Activated naive CD8-positive, alpha-beta T cell treated with anti-CD3 and anti-CD28 coated beads for 36 hours (primary cell): ENCODE results near the gene IL1R2. TPM values are rescaled to one million over a fixed set of nuclear protein-coding genes. Genes with fewer than 3 reads are reported as not detected.
"Not testable (repeated sequence)": the region's sequence is repeated elsewhere in the genome, so short reads cannot be mapped to it uniquely, and the experiment has no call there.

Source experiments
- DNase-seq: peaks from one replicate; pipeline ENCODE4 v3.0.0; 2021
- H3K27ac Mint-ChIP-seq: one replicate; pipeline ENCODE4 v1.8.0; 2022; ENCODE audit warnings: mild to moderate bottlenecking, moderate library complexity, mixed read lengths
- H3K27me3 Mint-ChIP-seq: one replicate; pipeline ENCODE4 v1.8.0; 2022; ENCODE audit warnings: mild to moderate bottlenecking, mixed read lengths
- H3K36me3 Mint-ChIP-seq: one replicate; pipeline ENCODE4 v1.8.0; 2021; ENCODE audit warnings: mild to moderate bottlenecking, mixed read lengths
- H3K4me1 Mint-ChIP-seq: one replicate; pipeline ENCODE4 v1.8.0; 2021; ENCODE audit warnings: mixed read lengths
- H3K4me3 Mint-ChIP-seq: one replicate; pipeline ENCODE4 v1.8.0; 2022; ENCODE audit warnings: mild to moderate bottlenecking, moderate library complexity, mixed read lengths
- H3K9me3 Mint-ChIP-seq: one replicate; pipeline ENCODE4 v1.8.0; 2022; ENCODE audit warnings: mixed read lengths
- total RNA-seq, 2 experiments: library from RNA; stranded (reverse); gene quantifications; one replicate each; pipeline ENCODE4 v1.2.3, GENCODE V29; 2021

The IL1R2 gene
- total RNA-seq, 2 experiments from 2014 or later = 0.21 to 0.28 TPM

DNA sequence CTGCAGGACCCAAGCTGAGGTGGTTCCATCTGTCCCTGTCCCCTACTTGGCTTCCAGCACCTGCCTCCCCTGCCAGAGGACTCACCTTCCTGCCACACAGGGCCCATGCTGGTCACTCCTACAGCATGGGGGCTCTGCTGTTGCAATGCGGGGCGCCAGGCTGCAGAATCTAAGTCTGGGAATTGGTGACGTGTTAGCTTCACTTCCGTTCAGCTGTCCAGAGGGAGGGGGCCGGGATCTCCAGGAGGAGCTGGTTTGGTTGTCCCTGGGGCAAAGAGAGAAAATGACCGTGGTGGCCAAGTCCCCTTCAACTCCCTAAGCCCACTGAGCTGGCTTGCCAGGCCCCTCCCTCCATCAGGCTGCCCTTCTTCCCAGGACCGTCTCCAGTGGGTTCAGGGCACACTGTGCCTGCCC is 69.5 kb downstream of the IL1R2 start:
- Mint-ChIP-seq H3K9me3 (no peaks in the 10 kb centered on the region), H3K36me3 (no peaks in the 10 kb centered on the region)

DNA sequence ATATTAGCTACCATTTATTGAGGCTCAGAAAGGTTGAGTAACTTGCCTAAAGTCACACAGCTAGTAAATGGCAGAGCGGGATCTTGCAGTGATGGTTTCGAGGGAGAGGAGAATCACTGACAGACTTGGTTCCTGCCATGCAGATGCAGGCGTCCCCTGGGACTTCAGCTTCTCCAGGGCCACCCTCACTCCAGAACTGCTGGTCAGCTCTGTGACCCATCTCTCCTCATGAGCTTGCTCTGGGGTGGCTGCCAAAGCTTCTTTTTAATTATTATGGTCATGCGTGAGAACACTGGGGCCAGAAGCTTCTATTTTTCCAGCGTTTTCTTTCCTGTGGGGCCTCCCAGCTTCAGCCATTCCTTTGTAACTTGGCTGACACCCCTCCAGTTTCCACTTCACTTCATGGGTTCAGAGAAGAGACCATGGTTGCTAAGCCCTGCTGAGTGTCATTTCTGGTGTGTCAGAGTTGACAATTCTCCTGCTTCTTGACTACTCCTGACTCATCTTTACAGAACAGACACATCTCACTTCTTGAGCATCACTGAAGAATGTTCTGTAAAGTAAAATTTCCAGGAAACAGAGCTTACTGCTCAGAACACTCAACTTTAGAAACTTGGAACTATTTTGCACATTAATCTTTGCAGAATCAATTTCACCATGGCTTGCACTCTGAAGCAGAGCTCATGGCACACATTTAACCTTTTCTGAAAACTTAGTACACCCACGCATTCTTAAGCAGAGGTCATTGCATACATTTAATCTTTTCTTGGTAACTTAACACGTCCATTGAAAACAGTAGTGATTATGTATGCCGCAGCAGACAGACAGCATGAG is 70.4 kb downstream of the IL1R2 start:
- H3K4me3 Mint-ChIP-seq = no peak overlapping the region
- H3K27ac Mint-ChIP-seq = peak overlapping the region; percentile 72
- no peaks in the 10 kb centered on the region for H3K36me3 Mint-ChIP-seq
- no peaks in the 10 kb centered on the region for H3K27me3 Mint-ChIP-seq
- no peak for DNase-seq
- peaks cover 24% of the 10 kb centered on the region for H3K4me1 Mint-ChIP-seq
- H3K9me3 Mint-ChIP-seq = no peaks in the 10 kb centered on the region

More for the DNA sequence above, 69.5 kb downstream of the IL1R2 start:
- H3K4me3 Mint-ChIP-seq = no peak overlapping the region
- H3K27me3 Mint-ChIP-seq = no peaks in the 10 kb centered on the region
- H3K27ac Mint-ChIP-seq = no peak overlapping the region
- DNase-seq = no peak
- H3K4me1 Mint-ChIP-seq = peaks cover 24% of the 10 kb centered on the region

DNA sequence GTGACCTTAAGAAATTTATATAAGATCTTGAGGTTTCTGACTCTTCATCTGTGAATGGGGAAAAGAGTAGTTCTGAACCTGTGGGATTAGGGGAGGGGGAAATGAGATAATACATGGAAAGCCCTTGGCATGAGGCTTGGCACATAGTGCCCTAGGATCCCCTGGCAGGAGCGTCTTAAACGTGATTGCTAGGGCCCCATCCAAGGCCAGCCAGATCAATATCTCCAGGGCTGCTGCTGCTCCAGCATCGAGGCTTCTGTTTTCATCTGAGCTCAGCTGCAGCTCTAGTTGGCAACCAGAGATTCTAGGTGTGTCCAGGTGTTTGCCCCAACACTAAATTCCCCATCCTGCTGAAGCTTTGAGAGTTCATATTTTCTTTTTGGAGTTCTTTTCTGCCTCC is 71.0 kb downstream of the IL1R2 start:
- no peaks in the 10 kb centered on the region for H3K27me3 Mint-ChIP-seq
- H3K4me1 Mint-ChIP-seq = peaks cover 21% of the 10 kb centered on the region
- H3K4me3 Mint-ChIP-seq = no peak overlapping the region
- no peaks in the 10 kb centered on the region for H3K36me3 Mint-ChIP-seq
- H3K27ac Mint-ChIP-seq = peak overlapping the region; percentile 72
- no peaks in the 10 kb centered on the region for H3K9me3 Mint-ChIP-seq
- no peak for DNase-seq

GRCh38 chr2:102063487-102063911 is 71.7 kb downstream of the IL1R2 start:
- Mint-ChIP-seq H3K4me1 (peaks cover 20% of the 10 kb centered on the region), H3K36me3 (no peaks in the 10 kb centered on the region), H3K27me3 (no peaks in the 10 kb centered on the region), H3K4me3 (no peak overlapping the region), H3K9me3 (peaks cover 2% of the 10 kb centered on the region), H3K27ac (peak overlapping the region; percentile 67)
- DNase-seq = no peak

DNA sequence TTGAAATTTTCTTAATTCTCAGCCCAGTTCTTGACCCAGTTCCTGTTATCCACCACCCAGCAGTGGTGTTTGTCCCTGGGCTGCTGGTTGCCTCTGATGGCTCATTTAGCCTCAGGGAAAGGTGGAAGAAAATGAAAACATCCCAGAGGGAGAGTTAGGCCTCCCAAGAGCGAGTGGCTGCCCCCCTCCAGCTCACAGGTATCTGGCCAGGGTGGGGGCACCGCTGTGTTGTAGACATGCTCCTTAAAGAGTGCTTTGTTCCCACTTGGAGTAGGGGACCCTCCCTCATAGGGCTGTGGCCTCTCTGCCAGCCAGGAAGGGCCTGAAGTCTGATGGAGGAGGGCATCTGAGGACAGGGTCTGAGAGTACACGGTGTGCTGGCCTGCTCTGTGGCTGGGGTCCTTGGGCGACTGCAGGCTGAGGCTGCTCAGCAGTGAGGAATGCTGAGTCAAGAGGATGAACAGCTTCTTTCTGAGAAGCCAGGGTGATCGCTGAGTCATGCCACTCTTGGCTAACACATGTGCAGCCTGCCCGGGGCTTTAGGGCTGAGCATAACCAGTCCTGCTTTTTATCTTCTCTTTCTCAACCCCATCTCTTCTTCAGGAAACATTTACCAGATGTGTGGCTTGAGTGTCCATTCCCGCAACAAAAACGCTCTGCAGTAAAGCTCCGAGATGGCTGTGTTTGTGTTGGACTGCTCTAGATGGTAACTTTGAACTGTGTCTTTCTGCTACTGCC is 72.3 kb downstream of the IL1R2 start:
- Mint-ChIP-seq H3K9me3 (peaks cover 3% of the 10 kb centered on the region), H3K27me3 (no peaks in the 10 kb centered on the region), H3K4me3 (no peak overlapping the region), H3K36me3 (no peaks in the 10 kb centered on the region), H3K27ac (peak overlapping the region; percentile 3), H3K4me1 (peaks cover 20% of the 10 kb centered on the region)
- no peak for DNase-seq

- Mint-ChIP-seq H3K9me3 (peaks cover 3% of the 10 kb centered on the region), H3K4me1 (peaks cover 20% of the 10 kb centered on the region), H3K27ac (no peak overlapping the region), H3K36me3 (no peaks in the 10 kb centered on the region), H3K27me3 (no peaks in the 10 kb centered on the region), H3K4me3 (no peak overlapping the region)
- no peak for DNase-seq
Observed at GRCh38 chr2:102064679-102065674, 73.2 kb downstream of the IL1R2 start.

DNA sequence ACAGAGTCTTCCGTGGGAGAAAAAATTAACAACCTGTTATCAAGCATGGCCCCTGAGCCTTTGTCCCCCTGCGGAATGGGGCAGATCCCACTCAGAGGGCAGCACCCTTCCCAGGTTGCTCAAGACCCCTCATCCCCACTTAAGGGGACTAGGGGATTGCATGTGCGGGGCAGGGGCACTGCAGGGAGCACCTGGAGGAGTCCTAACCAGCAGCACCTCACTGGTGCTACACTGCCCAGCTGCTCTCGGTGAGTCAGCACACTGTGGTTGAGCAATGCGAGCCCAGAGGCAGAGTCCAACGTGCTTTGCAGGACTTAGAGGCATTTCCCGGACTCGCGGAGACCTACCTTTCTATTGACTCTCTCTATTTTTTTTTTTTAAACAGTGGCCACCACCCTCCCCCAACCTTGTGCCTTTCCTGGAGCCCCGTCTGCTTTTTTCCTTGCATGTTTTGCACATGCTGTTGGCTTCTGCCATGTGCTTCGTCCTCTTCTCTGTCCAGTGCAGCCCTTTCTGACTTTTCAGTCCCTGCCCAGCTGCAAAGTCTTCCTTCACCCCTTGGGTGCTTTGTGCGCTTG is 74.0 kb downstream of the IL1R2 start:
- no peak overlapping the region for H3K27ac Mint-ChIP-seq
- H3K9me3 Mint-ChIP-seq = peaks cover 3% of the 10 kb centered on the region
- H3K36me3 Mint-ChIP-seq = no peaks in the 10 kb centered on the region
- no peak for DNase-seq
- no peaks in the 10 kb centered on the region for H3K27me3 Mint-ChIP-seq
- no peak overlapping the region for H3K4me3 Mint-ChIP-seq
- peaks cover 20% of the 10 kb centered on the region for H3K4me1 Mint-ChIP-seq

DNA sequence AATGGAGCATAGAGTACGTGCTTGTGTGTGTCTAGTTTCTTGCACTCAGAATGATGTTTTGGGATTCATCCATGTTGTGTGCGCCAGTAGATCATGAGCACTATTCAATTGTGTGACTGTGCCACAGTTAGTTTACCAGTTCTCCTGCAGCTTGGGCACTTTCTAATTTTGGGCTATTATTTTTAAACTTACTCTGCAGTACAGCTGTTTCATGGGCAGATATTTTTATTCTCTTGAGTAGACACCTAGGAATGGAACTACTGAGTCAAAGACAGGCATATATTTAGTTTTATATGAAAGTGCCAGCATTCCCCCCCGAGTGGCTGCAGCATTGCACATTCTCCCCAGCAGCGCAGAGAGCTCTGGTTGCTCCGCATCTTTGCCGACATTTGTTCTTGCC is 74.8 kb downstream of the IL1R2 start:
- DNase-seq = no peak
- no peaks in the 10 kb centered on the region for H3K27me3 Mint-ChIP-seq
- peaks cover 20% of the 10 kb centered on the region for H3K4me1 Mint-ChIP-seq
- peaks cover 3% of the 10 kb centered on the region for H3K9me3 Mint-ChIP-seq
- no peak overlapping the region for H3K27ac Mint-ChIP-seq
- no peaks in the 10 kb centered on the region for H3K36me3 Mint-ChIP-seq
- H3K4me3 Mint-ChIP-seq = no peak overlapping the region

DNA sequence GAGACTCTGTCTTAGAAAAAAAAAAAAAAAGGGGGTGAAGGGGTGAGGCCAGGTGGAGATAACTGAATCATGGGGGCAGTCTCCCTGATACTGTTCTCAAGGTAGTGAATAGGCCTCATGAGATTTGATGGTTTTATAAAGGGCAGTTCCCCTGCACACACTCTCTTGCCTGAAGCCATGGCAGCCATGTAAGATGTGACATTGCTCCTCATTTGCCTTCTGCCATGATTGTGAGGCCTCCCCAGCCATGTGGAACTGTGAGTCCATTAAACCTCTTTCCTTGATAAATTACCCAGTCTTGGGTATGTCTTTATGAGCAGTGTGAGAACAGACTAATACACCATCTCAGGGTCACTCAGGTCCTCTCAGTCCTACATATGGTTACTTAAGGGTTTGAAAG is 76.4 kb downstream of the IL1R2 start:
- not testable (repeated sequence) for H3K27ac Mint-ChIP-seq, H3K36me3 Mint-ChIP-seq, H3K27me3 Mint-ChIP-seq, H3K4me3 Mint-ChIP-seq, H3K9me3 Mint-ChIP-seq, H3K4me1 Mint-ChIP-seq, DNase-seq

DNA sequence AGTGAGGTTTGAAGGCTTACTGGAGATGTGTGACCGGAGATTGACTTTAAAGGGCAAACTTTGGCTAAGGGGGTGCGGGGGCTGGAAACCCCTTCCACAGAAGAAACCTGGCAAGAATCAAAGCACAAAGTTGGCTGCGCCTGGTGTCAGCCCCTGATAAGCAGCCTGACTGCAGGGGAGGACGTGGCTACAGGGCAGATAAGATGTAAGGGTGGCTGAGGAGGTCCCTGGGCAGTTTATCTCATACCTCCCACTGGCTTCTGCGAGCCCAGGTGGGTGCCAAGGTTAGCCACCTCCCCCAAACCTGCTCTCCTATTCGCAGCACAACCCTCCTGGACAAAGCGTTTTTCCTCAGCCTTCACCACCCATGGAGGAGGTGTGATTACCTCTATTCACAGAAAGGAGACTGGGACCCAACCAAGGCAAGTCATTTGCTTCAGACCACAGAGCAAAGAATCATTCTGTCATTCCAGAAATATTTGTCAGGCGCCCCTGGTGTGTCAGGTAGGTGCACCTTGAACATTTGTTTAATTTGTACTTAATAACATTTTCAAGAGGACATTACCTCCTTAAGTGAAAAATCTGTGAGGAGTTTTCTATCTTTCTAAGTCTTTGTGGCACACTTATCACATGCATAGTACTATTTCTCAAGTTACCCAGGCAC is 77.7 kb downstream of the IL1R2 start:
- Mint-ChIP-seq H3K27me3 (no peaks in the 10 kb centered on the region), H3K4me1 (peaks cover 7% of the 10 kb centered on the region), H3K4me3 (no peak overlapping the region), H3K36me3 (no peaks in the 10 kb centered on the region), H3K27ac (no peak overlapping the region), H3K9me3 (peaks cover 3% of the 10 kb centered on the region)
- no peak for DNase-seq

DNA sequence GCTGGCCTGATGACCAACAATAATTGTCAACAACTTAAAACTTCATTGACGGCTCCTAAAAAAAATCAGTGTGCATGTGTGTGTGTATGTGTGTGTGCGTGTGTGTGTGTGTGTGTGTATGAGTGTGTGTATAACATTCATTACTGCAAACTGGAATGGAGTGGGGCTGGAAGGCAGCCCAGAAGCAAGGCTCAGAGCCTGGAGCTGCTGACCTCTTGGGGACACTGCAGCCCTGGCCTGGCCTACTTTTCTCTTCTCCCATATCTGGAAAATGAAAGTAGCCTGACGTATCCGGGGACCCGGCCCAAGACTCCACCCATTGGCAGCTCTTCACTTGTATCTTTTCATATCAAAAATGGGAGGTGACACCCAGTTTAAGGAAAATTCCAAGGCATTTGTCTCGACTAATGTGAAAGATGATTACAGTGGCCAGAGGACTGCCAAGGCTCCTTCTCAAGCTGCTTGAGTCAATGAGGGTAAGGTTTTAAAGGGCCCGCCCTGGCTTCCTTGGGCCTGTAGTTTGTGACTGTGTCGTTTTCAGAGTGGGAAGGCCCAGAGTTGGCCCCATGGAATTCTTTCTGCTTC is 78.4 kb downstream of the IL1R2 start:
- H3K27ac Mint-ChIP-seq = no peak overlapping the region
- DNase-seq = no peak
- H3K36me3 Mint-ChIP-seq = no peaks in the 10 kb centered on the region
- H3K27me3 Mint-ChIP-seq = no peaks in the 10 kb centered on the region
- peaks cover 3% of the 10 kb centered on the region for H3K9me3 Mint-ChIP-seq
- H3K4me3 Mint-ChIP-seq = no peak overlapping the region
- peaks cover 7% of the 10 kb centered on the region for H3K4me1 Mint-ChIP-seq

DNA sequence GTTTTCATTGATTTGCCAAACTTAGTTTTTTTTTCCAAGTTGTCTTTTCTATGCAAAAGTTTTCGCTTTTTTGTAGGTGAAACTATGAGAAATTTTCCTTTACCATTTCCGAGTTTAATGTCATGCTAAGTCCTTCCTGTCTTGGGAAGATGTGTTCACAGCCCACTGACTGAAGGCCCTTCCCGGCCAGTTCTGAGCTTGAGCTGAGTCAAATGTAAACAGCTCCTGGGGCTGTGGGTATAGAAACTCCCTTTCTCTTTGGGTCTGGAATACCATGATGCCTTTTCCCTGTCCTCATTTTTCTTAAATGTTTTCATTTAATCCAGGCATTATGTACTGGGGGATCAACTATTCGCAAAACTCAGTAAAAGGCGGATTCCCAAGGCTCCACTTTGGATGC is 81.0 kb downstream of the IL1R2 start:
- Mint-ChIP-seq H3K27me3 (no peaks in the 10 kb centered on the region), H3K4me1 (peaks cover 5% of the 10 kb centered on the region), H3K27ac (no peak overlapping the region), H3K9me3 (peaks cover 3% of the 10 kb centered on the region), H3K36me3 (no peaks in the 10 kb centered on the region), H3K4me3 (no peak overlapping the region)
- DNase-seq = no peak

DNA sequence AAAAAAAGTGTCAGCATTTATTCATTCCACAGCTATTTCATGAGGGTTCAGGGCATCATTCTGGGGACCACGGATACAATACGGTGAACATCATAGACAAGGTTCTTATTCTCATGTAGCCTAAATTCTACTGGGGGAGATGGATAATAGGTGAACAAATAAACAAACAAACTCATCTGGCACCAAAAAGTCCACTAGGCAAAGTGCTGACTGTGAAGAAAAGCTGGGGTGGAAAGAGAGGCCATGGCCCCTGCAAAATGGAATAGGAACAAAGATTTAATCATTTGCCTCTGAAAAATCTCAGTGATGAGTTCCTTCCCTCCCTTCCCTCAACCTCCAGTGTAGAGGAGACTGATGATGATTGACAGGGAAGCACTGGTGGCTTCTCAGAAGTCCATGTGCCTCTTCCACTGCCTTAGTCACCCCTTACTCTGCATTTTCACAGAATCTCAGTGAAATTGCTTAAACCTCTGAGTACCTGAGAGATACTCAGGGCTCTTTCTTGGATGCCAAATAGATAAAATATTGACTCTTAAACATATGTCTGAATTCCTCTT is 81.5 kb downstream of the IL1R2 start:
- Mint-ChIP-seq H3K27me3 (no peaks in the 10 kb centered on the region), H3K36me3 (no peaks in the 10 kb centered on the region), H3K4me3 (no peak overlapping the region), H3K4me1 (peaks cover 5% of the 10 kb centered on the region), H3K9me3 (peaks cover 2% of the 10 kb centered on the region), H3K27ac (no peak overlapping the region)
- no peak for DNase-seq
